Measurements from ENCODE around the gene CREG1. TPM values are rescaled to one million over a fixed set of nuclear protein-coding genes. Genes with fewer than 3 reads are reported as not detected.

Gene CREG1
- total RNA-seq, 1 experiment from 2014 or later = 21.7 TPM

- Mint-ChIP-seq H3K27me3 (ENCODE audit: low read depth) (peaks cover 17% of the 10 kb centered on the region), H3K27ac (no peak overlapping the region), H3K36me3 (no peaks in the 10 kb centered on the region), H3K9me3 (no peaks in the 10 kb centered on the region), H3K4me1 (peaks cover 4% of the 10 kb centered on the region), H3K4me3 (no peak overlapping the region)
- ATAC-seq (no peak), DNase-seq (ENCODE audit: low spot score) (no peak)
- CTCF ChIA-PET = interaction anchor here (1.1 to 2.7 kb wide), 3 partner anchors 10 to 75 kb away, joined by 3 to 17 read pairs (median 10); no protein-coding TSS in a partner anchor
- TF ChIP-seq ZNF396 (CRISPR knock-in tag; IDR thresholded peaks at IDR 0.05; ENCODE audit: borderline replicate concordance) (no peak), E2F4 (CRISPR knock-in tag; IDR thresholded peaks at IDR 0.05; ENCODE audit: borderline replicate concordance, low read depth) (no peak)
- POLR2A ChIA-PET = no interaction called here
Observed at GRCh38 chr1:167529829-167530474, 23.6 kb downstream of the CREG1 start.

- POLR2A ChIA-PET = no interaction called here
- CTCF ChIA-PET = interaction anchor here (0.7 to 2.7 kb wide), 2 partner anchors 12 to 63 kb away, joined by 3 to 17 read pairs; no protein-coding TSS in a partner anchor
- H3K9me3 Mint-ChIP-seq = peaks cover 5% of the 10 kb centered on the region; the same call in 1 of the 2 replicates
- peaks cover 2% of the 10 kb centered on the region for H3K4me1 Mint-ChIP-seq
- no peak overlapping the region for H3K4me3 Mint-ChIP-seq
- no peaks in the 10 kb centered on the region for H3K36me3 Mint-ChIP-seq
- ATAC-seq = no peak
- DNase-seq (ENCODE audit: low spot score) = no peak
- H3K27me3 Mint-ChIP-seq (ENCODE audit: low read depth) = peaks cover 17% of the 10 kb centered on the region
- H3K27ac Mint-ChIP-seq = no peak overlapping the region
- TF ChIP-seq ZNF281 (CRISPR knock-in tag; IDR thresholded peaks at IDR 0.05) = no peak
- no peak for TF ChIP-seq STAT6 (CRISPR knock-in tag; conservative IDR thresholded peaks at IDR 0.05; ENCODE audit: low read depth)
- no peak for TF ChIP-seq AR (CRISPR knock-in tag; IDR thresholded peaks at IDR 0.05)
- TF ChIP-seq TEAD4 (CRISPR knock-in tag; IDR thresholded peaks at IDR 0.05) = no peak
- TF ChIP-seq RELA (CRISPR knock-in tag; IDR thresholded peaks at IDR 0.05; ENCODE audit: borderline replicate concordance) = no peak
- TF ChIP-seq ZNF219 (CRISPR knock-in tag; IDR thresholded peaks at IDR 0.05; ENCODE audit: borderline replicate concordance) = no peak
- TF ChIP-seq PREB (CRISPR knock-in tag; IDR thresholded peaks at IDR 0.05; ENCODE audit: borderline replicate concordance) = no peak
- no peak for TF ChIP-seq E2F4 (CRISPR knock-in tag; IDR thresholded peaks at IDR 0.05; ENCODE audit: borderline replicate concordance, low read depth)
- no peak for TF ChIP-seq FOXJ3 (CRISPR knock-in tag; IDR thresholded peaks at IDR 0.05; ENCODE audit: borderline replicate concordance)
- no peak for TF ChIP-seq CBFB (CRISPR knock-in tag; IDR thresholded peaks at IDR 0.05; ENCODE audit: low read depth)
- no peak for TF ChIP-seq SOX15 (CRISPR knock-in tag; IDR thresholded peaks at IDR 0.05)
- no peak for TF ChIP-seq ZNF512 (CRISPR knock-in tag; IDR thresholded peaks at IDR 0.05; ENCODE audit: borderline replicate concordance)
Observed at GRCh38 chr1:167528057-167528728, 25.4 kb downstream of the CREG1 start.
